GM23338 (cell line): ENCODE data around the gene GHR.

ENCODE experiments used
- CREB1 ChIP-seq: fragments of 250-450 bp; sonication (Bioruptor Pico); IDR thresholded peaks from 2 replicates; pipeline ENCODE4 v1.5.0; 2020; ENCODE audit warnings: low read depth, mild to moderate bottlenecking, moderate library complexity
- EZH2 ChIP-seq: fragments of 200-600 bp; sonication (generic); IDR thresholded peaks from one replicate; pipeline ENCODE4 v1.8.0; 2017; ENCODE audit warnings: antibody characterized with exemption, mild to moderate bottlenecking, low read depth; ENCODE audit not compliant: unreplicated experiment
- EZH2phosphoT487 ChIP-seq: fragments of 200-600 bp; sonication (generic); IDR thresholded peaks from one replicate; pipeline ENCODE4 v1.8.1; 2018; ENCODE audit warnings: antibody characterized with exemption; ENCODE audit not compliant: unreplicated experiment
- NANOG ChIP-seq: IDR thresholded peaks from 2 replicates; pipeline ENCODE4 v1.6.1; 2016; ENCODE audit warnings: antibody characterized with exemption, borderline replicate concordance
- POLR2AphosphoS5 ChIP-seq: IDR thresholded peaks from 2 replicates; pipeline ENCODE4 v1.6.1; 2016; ENCODE audit warnings: antibody characterized with exemption, low read depth
- STAT1 ChIP-seq: IDR thresholded peaks from one replicate; pipeline ENCODE4 v1.6.1; 2016; ENCODE audit warnings: antibody characterized with exemption; ENCODE audit not compliant: unreplicated experiment
- ZNF114 ChIP-seq: fragments of 250-450 bp; sonication (Bioruptor Pico); IDR thresholded peaks from 2 replicates; pipeline ENCODE4 v1.5.0; 2020; ENCODE audit warnings: mild to moderate bottlenecking, moderate library complexity
- ZNF331 ChIP-seq: fragments of 250-450 bp; sonication (Bioruptor Pico); IDR thresholded peaks from 2 replicates; pipeline ENCODE4 v1.5.0; 2020; ENCODE audit warnings: low read depth, mild to moderate bottlenecking, moderate library complexity
- TF ChIP-seq, protein P1 (sequence below), 2 experiments: fragments of 200-600 bp in 1 of 2; sonication (generic) in 1 of 2; conservative IDR thresholded peaks; 2 replicates each; pipeline versions ENCODE4 v1.5.1 to v1.6.1; 2016 to 2017; ENCODE audit warnings: antibody characterized with exemption in 2 of 2, low read depth in 2 of 2, mild to moderate bottlenecking in 2 of 2, moderate library complexity in 1 of 2
- TF ChIP-seq, protein P2 (sequence below): IDR thresholded peaks from one replicate; pipeline ENCODE4 v1.6.1; 2018; ENCODE audit warnings: antibody characterized with exemption; ENCODE audit not compliant: unreplicated experiment
- TF ChIP-seq, protein P3 (sequence below): IDR thresholded peaks from 2 replicates; pipeline ENCODE4 v1.6.1; 2016; ENCODE audit warnings: antibody characterized with exemption

DNA sequence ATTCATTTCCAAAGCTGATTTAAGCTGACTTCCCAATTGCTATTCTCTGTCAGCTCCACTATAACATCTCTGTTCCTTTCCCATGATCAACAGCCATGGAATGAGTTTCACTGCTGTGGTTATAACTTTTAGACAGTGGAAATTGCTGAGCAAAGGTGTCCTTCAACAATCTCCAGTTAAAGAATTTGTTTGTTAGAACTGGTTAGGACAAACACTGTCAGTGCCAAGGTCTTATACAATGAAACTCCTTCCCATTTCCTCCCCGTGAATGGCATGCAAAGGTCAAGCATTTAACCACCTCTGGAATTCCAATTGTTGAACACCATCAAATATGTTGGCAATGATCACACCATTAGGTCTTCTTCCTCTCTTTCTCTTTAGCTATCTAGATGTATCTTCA, 45.7 kb upstream of the GHR start:
- no peak for TF ChIP-seq POLR2AphosphoS5
- TF ChIP-seq EZH2: no peak
- TF ChIP-seq, protein P1, sequence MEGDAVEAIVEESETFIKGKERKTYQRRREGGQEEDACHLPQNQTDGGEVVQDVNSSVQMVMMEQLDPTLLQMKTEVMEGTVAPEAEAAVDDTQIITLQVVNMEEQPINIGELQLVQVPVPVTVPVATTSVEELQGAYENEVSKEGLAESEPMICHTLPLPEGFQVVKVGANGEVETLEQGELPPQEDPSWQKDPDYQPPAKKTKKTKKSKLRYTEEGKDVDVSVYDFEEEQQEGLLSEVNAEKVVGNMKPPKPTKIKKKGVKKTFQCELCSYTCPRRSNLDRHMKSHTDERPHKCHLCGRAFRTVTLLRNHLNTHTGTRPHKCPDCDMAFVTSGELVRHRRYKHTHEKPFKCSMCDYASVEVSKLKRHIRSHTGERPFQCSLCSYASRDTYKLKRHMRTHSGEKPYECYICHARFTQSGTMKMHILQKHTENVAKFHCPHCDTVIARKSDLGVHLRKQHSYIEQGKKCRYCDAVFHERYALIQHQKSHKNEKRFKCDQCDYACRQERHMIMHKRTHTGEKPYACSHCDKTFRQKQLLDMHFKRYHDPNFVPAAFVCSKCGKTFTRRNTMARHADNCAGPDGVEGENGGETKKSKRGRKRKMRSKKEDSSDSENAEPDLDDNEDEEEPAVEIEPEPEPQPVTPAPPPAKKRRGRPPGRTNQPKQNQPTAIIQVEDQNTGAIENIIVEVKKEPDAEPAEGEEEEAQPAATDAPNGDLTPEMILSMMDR (conservative IDR thresholded peaks at IDR 0.05; ENCODE audit: low read depth in 2 of 2): no peak
- no peak for TF ChIP-seq EZH2phosphoT487
- TF ChIP-seq, protein P2, sequence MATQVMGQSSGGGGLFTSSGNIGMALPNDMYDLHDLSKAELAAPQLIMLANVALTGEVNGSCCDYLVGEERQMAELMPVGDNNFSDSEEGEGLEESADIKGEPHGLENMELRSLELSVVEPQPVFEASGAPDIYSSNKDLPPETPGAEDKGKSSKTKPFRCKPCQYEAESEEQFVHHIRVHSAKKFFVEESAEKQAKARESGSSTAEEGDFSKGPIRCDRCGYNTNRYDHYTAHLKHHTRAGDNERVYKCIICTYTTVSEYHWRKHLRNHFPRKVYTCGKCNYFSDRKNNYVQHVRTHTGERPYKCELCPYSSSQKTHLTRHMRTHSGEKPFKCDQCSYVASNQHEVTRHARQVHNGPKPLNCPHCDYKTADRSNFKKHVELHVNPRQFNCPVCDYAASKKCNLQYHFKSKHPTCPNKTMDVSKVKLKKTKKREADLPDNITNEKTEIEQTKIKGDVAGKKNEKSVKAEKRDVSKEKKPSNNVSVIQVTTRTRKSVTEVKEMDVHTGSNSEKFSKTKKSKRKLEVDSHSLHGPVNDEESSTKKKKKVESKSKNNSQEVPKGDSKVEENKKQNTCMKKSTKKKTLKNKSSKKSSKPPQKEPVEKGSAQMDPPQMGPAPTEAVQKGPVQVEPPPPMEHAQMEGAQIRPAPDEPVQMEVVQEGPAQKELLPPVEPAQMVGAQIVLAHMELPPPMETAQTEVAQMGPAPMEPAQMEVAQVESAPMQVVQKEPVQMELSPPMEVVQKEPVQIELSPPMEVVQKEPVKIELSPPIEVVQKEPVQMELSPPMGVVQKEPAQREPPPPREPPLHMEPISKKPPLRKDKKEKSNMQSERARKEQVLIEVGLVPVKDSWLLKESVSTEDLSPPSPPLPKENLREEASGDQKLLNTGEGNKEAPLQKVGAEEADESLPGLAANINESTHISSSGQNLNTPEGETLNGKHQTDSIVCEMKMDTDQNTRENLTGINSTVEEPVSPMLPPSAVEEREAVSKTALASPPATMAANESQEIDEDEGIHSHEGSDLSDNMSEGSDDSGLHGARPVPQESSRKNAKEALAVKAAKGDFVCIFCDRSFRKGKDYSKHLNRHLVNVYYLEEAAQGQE: no peak
- TF ChIP-seq, protein P3, sequence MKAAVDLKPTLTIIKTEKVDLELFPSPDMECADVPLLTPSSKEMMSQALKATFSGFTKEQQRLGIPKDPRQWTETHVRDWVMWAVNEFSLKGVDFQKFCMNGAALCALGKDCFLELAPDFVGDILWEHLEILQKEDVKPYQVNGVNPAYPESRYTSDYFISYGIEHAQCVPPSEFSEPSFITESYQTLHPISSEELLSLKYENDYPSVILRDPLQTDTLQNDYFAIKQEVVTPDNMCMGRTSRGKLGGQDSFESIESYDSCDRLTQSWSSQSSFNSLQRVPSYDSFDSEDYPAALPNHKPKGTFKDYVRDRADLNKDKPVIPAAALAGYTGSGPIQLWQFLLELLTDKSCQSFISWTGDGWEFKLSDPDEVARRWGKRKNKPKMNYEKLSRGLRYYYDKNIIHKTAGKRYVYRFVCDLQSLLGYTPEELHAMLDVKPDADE: no peak
- TF ChIP-seq STAT1: no peak
- TF ChIP-seq NANOG: no peak
- no peak for TF ChIP-seq ZNF331 (CRISPR knock-in tag)
- TF ChIP-seq CREB1 (CRISPR knock-in tag): no peak
- no peak for TF ChIP-seq ZNF114
